Gastroesophageal sphincter (tissue), 3 donors: ENCODE data around the gene CRELD2.

Experiments
- POLR2A ChIP-seq, 2 donors: fragments of 450-650 bp; IDR thresholded peaks; one replicate each; pipeline ENCODE4 v1.6.1; 2017; ENCODE audit warnings: antibody characterized with exemption in 2 of 2, mild to moderate bottlenecking in 2 of 2, moderate library complexity in 1 of 2
- POLR2AphosphoS5 ChIP-seq: sonication (generic); formaldehyde crosslinking; IDR thresholded peaks from one replicate; pipeline ENCODE4 v1.6.1; 2017; ENCODE audit warnings: antibody characterized with exemption
- TF ChIP-seq, protein P1 (sequence below), 4 experiments: fragments of 200-600 bp in 2 of 4; fragments of 450-650 bp in 2 of 4; sonication (generic) in 1 of 4; IDR thresholded peaks; one replicate each; pipeline ENCODE4 v1.5.1; 2017 to 2019; ENCODE audit warnings: antibody characterized with exemption in 4 of 4, mild to moderate bottlenecking in 2 of 4, moderate library complexity in 2 of 4

GRCh38 chr22:49967706-49968208, 49.3 kb downstream of the CRELD2 start:
- TF ChIP-seq POLR2AphosphoS5: peak; percentile 35
- TF ChIP-seq, protein P1, sequence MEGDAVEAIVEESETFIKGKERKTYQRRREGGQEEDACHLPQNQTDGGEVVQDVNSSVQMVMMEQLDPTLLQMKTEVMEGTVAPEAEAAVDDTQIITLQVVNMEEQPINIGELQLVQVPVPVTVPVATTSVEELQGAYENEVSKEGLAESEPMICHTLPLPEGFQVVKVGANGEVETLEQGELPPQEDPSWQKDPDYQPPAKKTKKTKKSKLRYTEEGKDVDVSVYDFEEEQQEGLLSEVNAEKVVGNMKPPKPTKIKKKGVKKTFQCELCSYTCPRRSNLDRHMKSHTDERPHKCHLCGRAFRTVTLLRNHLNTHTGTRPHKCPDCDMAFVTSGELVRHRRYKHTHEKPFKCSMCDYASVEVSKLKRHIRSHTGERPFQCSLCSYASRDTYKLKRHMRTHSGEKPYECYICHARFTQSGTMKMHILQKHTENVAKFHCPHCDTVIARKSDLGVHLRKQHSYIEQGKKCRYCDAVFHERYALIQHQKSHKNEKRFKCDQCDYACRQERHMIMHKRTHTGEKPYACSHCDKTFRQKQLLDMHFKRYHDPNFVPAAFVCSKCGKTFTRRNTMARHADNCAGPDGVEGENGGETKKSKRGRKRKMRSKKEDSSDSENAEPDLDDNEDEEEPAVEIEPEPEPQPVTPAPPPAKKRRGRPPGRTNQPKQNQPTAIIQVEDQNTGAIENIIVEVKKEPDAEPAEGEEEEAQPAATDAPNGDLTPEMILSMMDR (IDR thresholded peaks at IDR 0.05): no peak
- no peak for TF ChIP-seq POLR2A (IDR thresholded peaks at IDR 0.05)
